ENCODE data around the gene PKNOX1. TPM values are rescaled to one million over a fixed set of nuclear protein-coding genes. Genes with fewer than 3 reads are reported as not detected.
A peak's percentile ranks its signal among the peaks of the same experiment; 100 is the strongest.
"Not testable (repeated sequence)": the region's sequence is repeated elsewhere in the genome, so short reads cannot be mapped to it uniquely, and the experiment has no call there.

The PKNOX1 gene
- total RNA-seq, 1 donor from 2014 or later, result 17.5 TPM

GRCh38 chr21:42941696-42942085 is 32.7 kb upstream of the PKNOX1 start:
- DNase-seq, result no peak

GRCh38 chr21:42942244-42942643 is 32.1 kb upstream of the PKNOX1 start:
- Histone ChIP-seq H3K9me3 (no peaks in the 10 kb centered on the region), H3K27me3 (ENCODE audit: low read depth) (no peaks in the 10 kb centered on the region), H3K27ac (no peak overlapping the region), H3K4me1 (no peaks in the 10 kb centered on the region), H3K4me3 (no peak overlapping the region), H3K36me3 (no peaks in the 10 kb centered on the region)
- DNase-seq (no peak), ATAC-seq (no peak)
- no peak for TF ChIP-seq CTCF (IDR thresholded peaks at IDR 0.05)
- intact Hi-C loops (cut with DNase I), result no loop called here

More at GRCh38 chr21:42941696-42942085, 32.7 kb upstream of the PKNOX1 start:
- no peak for TF ChIP-seq CTCF (IDR thresholded peaks at IDR 0.05)
- intact Hi-C loops (cut with DNase I), result no loop called here
- Histone ChIP-seq H3K4me1 (no peaks in the 10 kb centered on the region), H3K27me3 (ENCODE audit: low read depth) (no peaks in the 10 kb centered on the region), H3K4me3 (no peak overlapping the region), H3K9me3 (no peaks in the 10 kb centered on the region), H3K27ac (no peak overlapping the region), H3K36me3 (no peaks in the 10 kb centered on the region)
- no peak for ATAC-seq

- H3K9me3 ChIP-seq; H3K4me3 ChIP-seq; H3K4me1 ChIP-seq; H3K27me3 ChIP-seq (ENCODE audit: low read depth); H3K27ac ChIP-seq; DNase-seq; H3K36me3 ChIP-seq; ATAC-seq; intact Hi-C loops (cut with DNase I): not testable (repeated sequence)
These were observed 25.1 kb upstream of the PKNOX1 start for GRCh38 chr21:42949094-42949755.

GRCh38 chr21:42951193-42951592 is 23.2 kb upstream of the PKNOX1 start:
- ATAC-seq; H3K4me1 ChIP-seq; H3K4me3 ChIP-seq; H3K27me3 ChIP-seq (ENCODE audit: low read depth); intact Hi-C loops (cut with DNase I); DNase-seq; H3K9me3 ChIP-seq; H3K36me3 ChIP-seq; H3K27ac ChIP-seq: not testable (repeated sequence)

- H3K4me3 ChIP-seq, result no peak overlapping the region
- no peaks in the 10 kb centered on the region for H3K27me3 ChIP-seq (ENCODE audit: low read depth)
- intact Hi-C loops (cut with DNase I), result no loop called here
- H3K27ac ChIP-seq, result no peak overlapping the region
- H3K36me3 ChIP-seq, result no peaks in the 10 kb centered on the region
- no peak for DNase-seq
- TF ChIP-seq CTCF (IDR thresholded peaks at IDR 0.05), result no peak
- no peaks in the 10 kb centered on the region for H3K9me3 ChIP-seq
- H3K4me1 ChIP-seq, result no peaks in the 10 kb centered on the region
- peak; percentile 36 to 98 for ATAC-seq
These were observed 17.3 kb upstream of the PKNOX1 start for GRCh38 chr21:42956824-42957630.

- H3K9me3 ChIP-seq; ATAC-seq; H3K36me3 ChIP-seq; intact Hi-C loops (cut with DNase I); H3K4me3 ChIP-seq; DNase-seq; H3K4me1 ChIP-seq; H3K27me3 ChIP-seq (ENCODE audit: low read depth); H3K27ac ChIP-seq: not testable (repeated sequence)
These were observed 16.2 kb upstream of the PKNOX1 start for GRCh38 chr21:42958122-42958521.

GRCh38 chr21:42959728-42960127 is 14.6 kb upstream of the PKNOX1 start:
- DNase-seq (no peak), ATAC-seq (no peak)
- Histone ChIP-seq H3K4me1 (no peaks in the 10 kb centered on the region), H3K9me3 (no peaks in the 10 kb centered on the region), H3K4me3 (no peak overlapping the region), H3K36me3 (no peaks in the 10 kb centered on the region), H3K27me3 (ENCODE audit: low read depth) (no peaks in the 10 kb centered on the region), H3K27ac (no peak overlapping the region)
- intact Hi-C loops (cut with DNase I), result no loop called here
- TF ChIP-seq CTCF (IDR thresholded peaks at IDR 0.05), result no peak

Measured in lower lobe of right lung (tissue), 2 donors.